Endothelial cell of umbilical vein (primary cell): Measurements from ENCODE around the gene ARMCX2. TPM values are rescaled to one million over a fixed set of nuclear protein-coding genes. Genes with fewer than 3 reads are reported as not detected.

Source experiments
- BruUV-seq: library from RNA; stranded (reverse); fragments of 400-500 nt; replicated peaks from 2 replicates; lab custom pipeline; 2021; lab: Mats Ljungman, UMichigan
- CTCF ChIA-PET: fragments of 300-600, 350-600 bp; sonication (Branson Sonifier 250); formaldehyde crosslinking; loops from one replicate; lab custom pipeline; 2021; ENCODE audit warnings: antibody characterized with exemption, inconsistent platforms; lab: Charles Lee
- POLR2A ChIA-PET: fragments of 300-600, 350-600 bp; sonication (Branson Sonifier 250); formaldehyde crosslinking; loops from one replicate; lab custom pipeline; 2021; ENCODE audit warnings: antibody characterized with exemption, inconsistent platforms; lab: Charles Lee
- DNase-seq: peaks from one replicate; pipeline ENCODE4 v3.0.0-alpha.2; 2011; ENCODE audit warnings: low read depth, low spot score
- FAIRE-seq: peaks from 2 replicates; lab custom pipeline; 2011; peaks lifted over from hg19 to GRCh38; lab: Jason Lieb, UNC
- H2AFZ ChIP-seq: 2 replicates; pipeline ENCODE4 v1.6.0; 2012; ENCODE audit warnings: low read depth, low read length, control low read depth, inconsistent platforms
- H3K27ac ChIP-seq: 2 replicates; pipeline ENCODE4 v1.5.1; 2011; ENCODE audit warnings: low read depth, mild to moderate bottlenecking, control low read depth, low read length, moderate library complexity; ENCODE audit not compliant: insufficient read depth
- H3K27me3 ChIP-seq, 2 experiments: 2 replicates each; pipeline versions ENCODE4 v1.6.0 to v1.6.1; 2011; ENCODE audit warnings: low read length in 2 of 2, mixed read lengths in 1 of 2; ENCODE audit not compliant: control insufficient read depth in 2 of 2, insufficient read depth in 2 of 2
- H3K36me3 ChIP-seq, 2 experiments: 2 replicates in 1 of 2; 3 replicates in 1 of 2; pipeline ENCODE4 v1.5.1; 2011; ENCODE audit warnings: low read length in 2 of 2, mild to moderate bottlenecking in 1 of 2, moderate library complexity in 1 of 2; ENCODE audit not compliant: control insufficient read depth in 2 of 2, insufficient read depth in 2 of 2; ENCODE audit errors: extremely low read depth in 1 of 2
- H3K4me1 ChIP-seq: 3 replicates; pipeline ENCODE4 v1.5.1; 2011; ENCODE audit warnings: mild to moderate bottlenecking, low read length; ENCODE audit not compliant: control insufficient read depth, insufficient read depth; ENCODE audit errors: extremely low read depth
- H3K4me2 ChIP-seq: 2 replicates; pipeline ENCODE4 v1.6.1; 2011; ENCODE audit warnings: low read length, control low read depth, mixed read lengths; ENCODE audit not compliant: insufficient read depth
- H3K4me3 ChIP-seq, 3 experiments: fragments of 200-600 bp in 1 of 3; sonication (generic), shearing (Covaris generic) in 1 of 3; replicated peaks in 1 of 3; 2 replicates each; pipeline ENCODE4 v1.5.1; 2011 to 2016; ENCODE audit warnings: control low read depth in 3 of 3, low read length in 3 of 3, mild to moderate bottlenecking in 2 of 3, inconsistent platforms in 1 of 3, low read depth in 1 of 3, moderate library complexity in 1 of 3; ENCODE audit not compliant: insufficient read depth in 1 of 3
- H3K79me2 ChIP-seq: 2 replicates; pipeline ENCODE4 v1.6.0; 2012; ENCODE audit warnings: low read length, inconsistent platforms; ENCODE audit not compliant: control insufficient read depth, insufficient read depth
- H3K9ac ChIP-seq: replicated peaks from 2 replicates; pipeline ENCODE3; 2011; ENCODE audit warnings: low read length, control low read depth; ENCODE audit not compliant: insufficient read depth; ENCODE audit errors: extremely low read depth
- H3K9me1 ChIP-seq: replicated peaks from 3 replicates; pipeline ENCODE4 v1.6.0; 2011; ENCODE audit warnings: mild to moderate bottlenecking, low read length; ENCODE audit not compliant: control insufficient read depth, insufficient read depth; ENCODE audit errors: extremely low read depth
- H3K9me3 ChIP-seq: replicated peaks from 2 replicates; pipeline ENCODE4 v1.5.1; 2012; ENCODE audit warnings: low read length, inconsistent platforms; ENCODE audit not compliant: control insufficient read depth, insufficient read depth
- H4K20me1 ChIP-seq: replicated peaks from 2 replicates; pipeline ENCODE3; 2011; ENCODE audit warnings: mild to moderate bottlenecking, low read length; ENCODE audit not compliant: control insufficient read depth, insufficient read depth; ENCODE audit errors: extremely low read depth
- CTCF ChIP-seq, 2 donors: IDR thresholded peaks; 1 replicate in 1 of 2; 2 replicates in 1 of 2; pipeline ENCODE4 v1.5.1; 2011; ENCODE audit warnings: low read length in 2 of 2, mild to moderate bottlenecking in 2 of 2, moderate library complexity in 2 of 2, control low read depth in 1 of 2, inconsistent platforms in 1 of 2, low read depth in 1 of 2; ENCODE audit not compliant: insufficient read depth in 1 of 2; ENCODE audit errors: extremely low read depth in 1 of 2
- EZH2 ChIP-seq: IDR thresholded peaks from 2 replicates; pipeline ENCODE4 v1.6.1; 2012; ENCODE audit warnings: borderline replicate concordance, low read depth, mild to moderate bottlenecking, moderate library complexity, low read length, inconsistent platforms; ENCODE audit not compliant: severe bottlenecking
- FOS ChIP-seq: IDR thresholded peaks from 2 replicates; pipeline ENCODE4 v1.6.1; 2011; ENCODE audit warnings: mild to moderate bottlenecking, low read length, moderate library complexity, borderline replicate concordance; ENCODE audit not compliant: insufficient read depth
- GATA2 ChIP-seq: IDR thresholded peaks from 2 replicates; pipeline ENCODE4 v1.7.0; 2011; ENCODE audit warnings: low read depth, mild to moderate bottlenecking, moderate library complexity, mixed read lengths, low read length; ENCODE audit not compliant: insufficient read length, insufficient read depth
- JUN ChIP-seq: IDR thresholded peaks from 2 replicates; pipeline ENCODE4 v1.6.1; 2011; ENCODE audit warnings: borderline replicate concordance, low read depth; ENCODE audit not compliant: insufficient read length, insufficient read depth
- MAX ChIP-seq: IDR thresholded peaks from 2 replicates; pipeline ENCODE4 v1.6.1; 2011; ENCODE audit not compliant: insufficient read depth, insufficient read length
- MYC ChIP-seq: IDR thresholded peaks from one replicate; pipeline ENCODE4 v1.6.1; 2011; ENCODE audit warnings: mild to moderate bottlenecking, low read depth, low read length
- POLR2A ChIP-seq: IDR thresholded peaks from 2 replicates; pipeline ENCODE4 v1.6.1; 2012; ENCODE audit warnings: low read depth, mild to moderate bottlenecking, control low read depth, low read length
- POLR2AphosphoS5 ChIP-seq: IDR thresholded peaks from 2 replicates; pipeline ENCODE4 v1.6.1; 2012; ENCODE audit warnings: low read depth, mild to moderate bottlenecking, control low read depth, low read length, moderate library complexity; ENCODE audit not compliant: insufficient read depth
- dilution Hi-C: fragments of 300-500 bp; cut with MboI; formaldehyde crosslinking; loops from one replicate; pipeline ENCODE4 v1.15.0; 2019; ENCODE audit warnings: low sequenced_read_pairs; ENCODE audit not compliant: extremely low pct_ligation_motif_present
- intact Hi-C: fragments of 100-400 bp; cut with micrococcal nuclease; formaldehyde crosslinking; loops from one replicate; pipeline ENCODE4 v1.10.0; 2022
- polyA plus RNA-seq, 4 experiments: library from polyadenylated mRNA; depleted of rRNA in 3 of 4; stranded (reverse) in 3 of 4; unstranded in 1 of 4; fragments of >200 nt; gene quantifications; 2 replicates each; pipeline versions ENCODE4 v1.2.1 to v1.2.3, GENCODE V29; 2011 to 2012; ENCODE audit warnings: missing spikeins in 1 of 4
- total RNA-seq: library from RNA; stranded (reverse); gene quantifications from 2 replicates; pipeline ENCODE4 v1.2.3, GENCODE V29; 2021

The ARMCX2 gene
- total and polyA plus RNA-seq, 2 donors (not counting 3 experiments of a cell fraction or from before 2014, with no cell fraction given) = 37.4 to 103 TPM

GRCh38 chrX:101709384-101709783 is 49.7 kb upstream of the ARMCX2 start:
- CTCF ChIA-PET = no interaction called here
- POLR2A ChIA-PET = no interaction called here
- H3K9me1 ChIP-seq = no peaks in the 10 kb centered on the region

More at GRCh38 chrX:101709384-101709783, 49.7 kb upstream of the ARMCX2 start:
- DNase-seq (no peak), FAIRE-seq (no peak)
- Histone ChIP-seq H3K79me2 (no peaks in the 10 kb centered on the region), H3K4me3 (no peak overlapping the region), H3K36me3 (no peaks in the 10 kb centered on the region), H3K4me1 (no peaks in the 10 kb centered on the region), H3K9me3 (no peaks in the 10 kb centered on the region), H2AFZ (no peak overlapping the region), H3K27me3 (no peaks in the 10 kb centered on the region), H3K27ac (no peak overlapping the region), H4K20me1 (no peaks in the 10 kb centered on the region), H3K4me2 (no peak overlapping the region), H3K9ac (no peak overlapping the region)
- TF ChIP-seq MYC (no peak), FOS (no peak), POLR2A (no peak), MAX (no peak), CTCF (IDR thresholded peaks at IDR 0.05; ENCODE audit: extremely low read depth in 1 of 2, insufficient read depth in 1 of 2, low read depth in 1 of 2, low read length in 2 of 2) (no peak), EZH2 (no peak), POLR2AphosphoS5 (no peak), JUN (no peak), GATA2 (no peak)
- intact Hi-C loops = no loop called here
- BruUV-seq = no TSS peak
- dilution Hi-C loops = no loop called here
